ENCODE data around the gene AK3. TPM values are rescaled to one million over a fixed set of nuclear protein-coding genes. Genes with fewer than 3 reads are reported as not detected.
A peak's percentile ranks its signal among the peaks of the same experiment; 100 is the strongest.

Gene AK3
- total RNA-seq, 1 donor from 2014 or later = 47.5 TPM

- Mint-ChIP-seq H3K4me3 (no peak overlapping the region), H3K9me3 (no peaks in the 10 kb centered on the region), H3K27me3 (no peaks in the 10 kb centered on the region), H3K4me1 (ENCODE audit: unreplicated experiment) (peaks cover 6% of the 10 kb centered on the region), H3K27ac (no peak overlapping the region), H3K36me3 (no peaks in the 10 kb centered on the region)
- no peak for DNase-seq (ENCODE audit: extremely low spot score, unreplicated experiment)
- no peak for TF ChIP-seq CTCF (conservative IDR thresholded peaks at IDR 0.05)
Observed at GRCh38 chr9:4680750-4681149, 60.3 kb downstream of the AK3 start.

- Mint-ChIP-seq H3K27ac (no peak overlapping the region), H3K4me3 (no peak overlapping the region), H3K27me3 (no peaks in the 10 kb centered on the region), H3K4me1 (ENCODE audit: unreplicated experiment) (peaks cover 6% of the 10 kb centered on the region), H3K36me3 (no peaks in the 10 kb centered on the region), H3K9me3 (no peaks in the 10 kb centered on the region)
- DNase-seq (ENCODE audit: extremely low spot score, unreplicated experiment) = no peak
- no peak for TF ChIP-seq CTCF (conservative IDR thresholded peaks at IDR 0.05)
Observed at GRCh38 chr9:4680173-4680525, 60.9 kb downstream of the AK3 start.

- TF ChIP-seq CTCF (conservative IDR thresholded peaks at IDR 0.05) = peak; percentile 81
- no peak within 1 kb of the TSS for H3K4me3 Mint-ChIP-seq
- no peaks in the 10 kb centered on the region for H3K9me3 Mint-ChIP-seq
- DNase-seq (ENCODE audit: extremely low spot score, unreplicated experiment) = peak; percentile 99
- no peaks in the 10 kb centered on the region for H3K36me3 Mint-ChIP-seq
- H3K4me1 Mint-ChIP-seq (ENCODE audit: unreplicated experiment) = peaks cover 6% of the 10 kb centered on the region
- H3K27ac Mint-ChIP-seq = no peak within 1 kb of the TSS
- no peaks in the 10 kb centered on the region for H3K27me3 Mint-ChIP-seq
Observed at GRCh38 chr9:4679268-4680172, 61.5 kb downstream of the AK3 start, which contains the start of gene CDC37L1. Gene CDC37L1 (plus strand): TSS chr9:4679569. CDS start chr9:4679768, 199 bp downstream.

GRCh38 chr9:4678679-4679267, 62.2 kb downstream of the AK3 start:
- TF ChIP-seq CTCF (conservative IDR thresholded peaks at IDR 0.05) = no peak
- Mint-ChIP-seq H3K27ac (no peak overlapping the region), H3K36me3 (no peaks in the 10 kb centered on the region), H3K9me3 (no peaks in the 10 kb centered on the region), H3K4me1 (ENCODE audit: unreplicated experiment) (peaks cover 6% of the 10 kb centered on the region), H3K27me3 (no peaks in the 10 kb centered on the region), H3K4me3 (no peak overlapping the region)
- DNase-seq (ENCODE audit: extremely low spot score, unreplicated experiment) = no peak

- H3K9me3 Mint-ChIP-seq = no peaks in the 10 kb centered on the region
- no peak for DNase-seq (ENCODE audit: extremely low spot score, unreplicated experiment)
- no peak overlapping the region for H3K4me3 Mint-ChIP-seq
- no peaks in the 10 kb centered on the region for H3K4me1 Mint-ChIP-seq (ENCODE audit: unreplicated experiment)
- H3K36me3 Mint-ChIP-seq = no peaks in the 10 kb centered on the region
- no peaks in the 10 kb centered on the region for H3K27me3 Mint-ChIP-seq
- H3K27ac Mint-ChIP-seq = no peak overlapping the region
- no peak for TF ChIP-seq CTCF (conservative IDR thresholded peaks at IDR 0.05)
Observed at GRCh38 chr9:4677392-4677791, 63.6 kb downstream of the AK3 start.
